ENCODE measurements around the gene SEPTIN10.

- TF ChIP-seq, protein P1, sequence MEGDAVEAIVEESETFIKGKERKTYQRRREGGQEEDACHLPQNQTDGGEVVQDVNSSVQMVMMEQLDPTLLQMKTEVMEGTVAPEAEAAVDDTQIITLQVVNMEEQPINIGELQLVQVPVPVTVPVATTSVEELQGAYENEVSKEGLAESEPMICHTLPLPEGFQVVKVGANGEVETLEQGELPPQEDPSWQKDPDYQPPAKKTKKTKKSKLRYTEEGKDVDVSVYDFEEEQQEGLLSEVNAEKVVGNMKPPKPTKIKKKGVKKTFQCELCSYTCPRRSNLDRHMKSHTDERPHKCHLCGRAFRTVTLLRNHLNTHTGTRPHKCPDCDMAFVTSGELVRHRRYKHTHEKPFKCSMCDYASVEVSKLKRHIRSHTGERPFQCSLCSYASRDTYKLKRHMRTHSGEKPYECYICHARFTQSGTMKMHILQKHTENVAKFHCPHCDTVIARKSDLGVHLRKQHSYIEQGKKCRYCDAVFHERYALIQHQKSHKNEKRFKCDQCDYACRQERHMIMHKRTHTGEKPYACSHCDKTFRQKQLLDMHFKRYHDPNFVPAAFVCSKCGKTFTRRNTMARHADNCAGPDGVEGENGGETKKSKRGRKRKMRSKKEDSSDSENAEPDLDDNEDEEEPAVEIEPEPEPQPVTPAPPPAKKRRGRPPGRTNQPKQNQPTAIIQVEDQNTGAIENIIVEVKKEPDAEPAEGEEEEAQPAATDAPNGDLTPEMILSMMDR (conservative IDR thresholded peaks at IDR 0.05; ENCODE audit: low read length) = no peak
- no peak for TF ChIP-seq EZH2phosphoT487 (IDR thresholded peaks at IDR 0.05; ENCODE audit: borderline replicate concordance)
Measured at GRCh38 chr2:109523121-109523520, 90.6 kb downstream of the SEPTIN10 start.

Data from Loucy (cell line).